Mucosa of stomach (tissue), 1 donor: Measurements from ENCODE around the gene ZNF513.
A peak's percentile ranks its signal among the peaks of the same experiment; 100 is the strongest.

Experiments
- H3K27me3 ChIP-seq: one replicate; pipeline ENCODE4 v1.7.0; 2013; ENCODE audit warnings: mild to moderate bottlenecking, low read length; ENCODE audit not compliant: control insufficient read depth, insufficient read depth
- H3K36me3 ChIP-seq: one replicate; pipeline ENCODE4 v1.7.0; 2013; ENCODE audit warnings: low read length; ENCODE audit not compliant: control insufficient read depth, insufficient read depth
- H3K4me1 ChIP-seq: one replicate; pipeline ENCODE4 v1.7.0; 2013; ENCODE audit warnings: mild to moderate bottlenecking, low read length; ENCODE audit not compliant: control insufficient read depth, insufficient read depth
- H3K4me3 ChIP-seq: one replicate; pipeline ENCODE4 v1.7.0; 2013; ENCODE audit warnings: low read length
- H3K9ac ChIP-seq: one replicate; pipeline ENCODE4 v1.7.0; 2013; ENCODE audit warnings: mild to moderate bottlenecking, low read length, moderate library complexity
- H3K9me3 ChIP-seq: one replicate; pipeline ENCODE4 v1.7.0; 2013; ENCODE audit warnings: mild to moderate bottlenecking, low read length, moderate library complexity; ENCODE audit not compliant: control insufficient read depth
- donor health status: Pancreatic carcinoma.

ZNF513 gene

GRCh38 chr2:27409321-27410073 is 29.0 kb upstream of the ZNF513 start, which contains the start of gene PPM1G:
Gene PPM1G, minus strand, starts transcription at chr2:27409591. Its CDS starts 169 bp downstream, at chr2:27409422.
- no peaks in the 10 kb centered on the region for H3K27me3 ChIP-seq
- H3K9ac ChIP-seq = peak within 1 kb of the TSS; percentile 80
- H3K4me3 ChIP-seq = peak within 1 kb of the TSS; percentile 78
- peaks cover 12% of the 10 kb centered on the region for H3K4me1 ChIP-seq
- no peaks in the 10 kb centered on the region for H3K9me3 ChIP-seq
- H3K36me3 ChIP-seq = no peaks in the 10 kb centered on the region

GRCh38 chr2:27408601-27409320 is 28.2 kb upstream of the ZNF513 start:
- Histone ChIP-seq H3K4me1 (peaks cover 12% of the 10 kb centered on the region), H3K9ac (peak overlapping the region; percentile 80)

GRCh38 chr2:27407798-27408491 is 27.4 kb upstream of the ZNF513 start:
- Histone ChIP-seq H3K4me3 (no peak overlapping the region), H3K27me3 (no peaks in the 10 kb centered on the region), H3K9ac (peak overlapping the region; percentile 80), H3K4me1 (peaks cover 12% of the 10 kb centered on the region), H3K36me3 (no peaks in the 10 kb centered on the region), H3K9me3 (no peaks in the 10 kb centered on the region)

More at GRCh38 chr2:27408601-27409320, 28.2 kb upstream of the ZNF513 start:
- Histone ChIP-seq H3K4me3 (peak overlapping the region; percentile 78), H3K9me3 (no peaks in the 10 kb centered on the region), H3K36me3 (no peaks in the 10 kb centered on the region), H3K27me3 (no peaks in the 10 kb centered on the region)

GRCh38 chr2:27400348-27401135 is 20.0 kb upstream of the ZNF513 start:
- Histone ChIP-seq H3K4me1 (no peaks in the 10 kb centered on the region), H3K27me3 (no peaks in the 10 kb centered on the region), H3K36me3 (no peaks in the 10 kb centered on the region), H3K4me3 (no peak overlapping the region), H3K9ac (no peak overlapping the region), H3K9me3 (no peaks in the 10 kb centered on the region)

GRCh38 chr2:27398962-27399361 is 18.4 kb upstream of the ZNF513 start:
- H3K36me3 ChIP-seq = no peaks in the 10 kb centered on the region
- H3K9me3 ChIP-seq = no peaks in the 10 kb centered on the region
- H3K27me3 ChIP-seq = no peaks in the 10 kb centered on the region
- H3K4me3 ChIP-seq = no peak overlapping the region
- no peak overlapping the region for H3K9ac ChIP-seq
- H3K4me1 ChIP-seq = no peaks in the 10 kb centered on the region

- Histone ChIP-seq H3K4me1 (no peaks in the 10 kb centered on the region), H3K9ac (no peak overlapping the region), H3K36me3 (no peaks in the 10 kb centered on the region), H3K27me3 (no peaks in the 10 kb centered on the region), H3K4me3 (no peak overlapping the region), H3K9me3 (no peaks in the 10 kb centered on the region)
These were observed 12.7 kb upstream of the ZNF513 start for GRCh38 chr2:27393225-27393624.

- Histone ChIP-seq H3K27me3 (no peaks in the 10 kb centered on the region), H3K9me3 (no peaks in the 10 kb centered on the region), H3K9ac (no peak overlapping the region), H3K36me3 (no peaks in the 10 kb centered on the region), H3K4me1 (no peaks in the 10 kb centered on the region), H3K4me3 (no peak overlapping the region)
These were observed 10.5 kb upstream of the ZNF513 start for GRCh38 chr2:27390822-27391679.

- peak overlapping the region; percentile 69 for H3K9ac ChIP-seq
- H3K27me3 ChIP-seq = no peaks in the 10 kb centered on the region
- H3K4me1 ChIP-seq = peaks cover 27% of the 10 kb centered on the region
- no peaks in the 10 kb centered on the region for H3K9me3 ChIP-seq
- H3K36me3 ChIP-seq = peaks cover 9% of the 10 kb centered on the region
- H3K4me3 ChIP-seq = no peak overlapping the region
These were observed 1.1 kb upstream of the ZNF513 start for GRCh38 chr2:27381577-27382181.

- Histone ChIP-seq H3K4me3 (peak overlapping the region; percentile 95), H3K36me3 (peaks cover 20% of the 10 kb centered on the region), H3K9ac (peak overlapping the region; percentile 99), H3K27me3 (no peaks in the 10 kb centered on the region), H3K9me3 (no peaks in the 10 kb centered on the region), H3K4me1 (peaks cover 28% of the 10 kb centered on the region)
These were observed 503 bp downstream of the ZNF513 start for GRCh38 chr2:27379836-27380625.

- H3K9ac ChIP-seq = peak overlapping the region; percentile 99
- H3K9me3 ChIP-seq = no peaks in the 10 kb centered on the region
- H3K4me1 ChIP-seq = peaks cover 28% of the 10 kb centered on the region
- no peaks in the 10 kb centered on the region for H3K27me3 ChIP-seq
- peaks cover 25% of the 10 kb centered on the region for H3K36me3 ChIP-seq
- peak overlapping the region; percentile 95 for H3K4me3 ChIP-seq
These were observed 1.1 kb downstream of the ZNF513 start for GRCh38 chr2:27379383-27379835.
